ENCODE measurements around the gene HOXB6. TPM values are rescaled to one million over a fixed set of nuclear protein-coding genes. Genes with fewer than 3 reads are reported as not detected.

Gene HOXB6
- total and polyA plus RNA-seq, 4 donors = 5.3 to 7.5 (median 5.7) TPM

DNA sequence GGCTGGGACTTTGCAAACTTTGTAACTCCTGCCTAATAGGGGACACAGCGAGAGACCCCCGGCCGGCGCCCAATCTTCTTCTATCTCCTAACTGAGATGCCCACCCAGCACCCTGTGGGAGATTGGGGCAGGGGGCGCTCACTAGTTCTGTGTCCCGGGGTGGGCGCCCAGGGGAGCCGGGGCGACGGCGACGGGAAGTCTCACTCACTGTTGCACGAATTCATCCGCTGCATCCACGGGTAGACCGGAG lies 7.3 kb downstream of the HOXB6 start:
- no peak for ATAC-seq (ENCODE audit: insufficient read depth, low FRiP score)
- Histone ChIP-seq H3K27me3 (ENCODE audit: control insufficient read depth in 3 of 3, insufficient read depth in 3 of 3, low read length in 2 of 3) (peaks cover 6 to 83% (median 12%) of the 10 kb centered on the region in 3 donors), H3K9me3 (ENCODE audit: control insufficient read depth in 4 of 4, insufficient read depth in 3 of 4, low read length in 3 of 4) (no peaks in the 10 kb centered on the region), H3K36me3 (ENCODE audit: control insufficient read depth in 4 of 4, insufficient read depth in 4 of 4, low read length in 4 of 4) (peaks cover 0 to 9% (median 0%) of the 10 kb centered on the region in 4 donors), H3K9ac (ENCODE audit: insufficient read depth in 1 of 2, low read length in 2 of 2) (peak overlapping the region; percentile 68 to 82), H3K4me3 (peak overlapping the region; percentile 49), H3K27ac (ENCODE audit: low read depth in 1 of 2, low read length in 1 of 2) (peak overlapping the region in 1 of 2 donors; percentile 81), H3K4me1 (ENCODE audit: control insufficient read depth in 5 of 5, insufficient read depth in 5 of 5, low read length in 5 of 5) (peaks cover 0 to 40% (median 6%) of the 10 kb centered on the region in 5 donors)
- TF ChIP-seq, protein P1, sequence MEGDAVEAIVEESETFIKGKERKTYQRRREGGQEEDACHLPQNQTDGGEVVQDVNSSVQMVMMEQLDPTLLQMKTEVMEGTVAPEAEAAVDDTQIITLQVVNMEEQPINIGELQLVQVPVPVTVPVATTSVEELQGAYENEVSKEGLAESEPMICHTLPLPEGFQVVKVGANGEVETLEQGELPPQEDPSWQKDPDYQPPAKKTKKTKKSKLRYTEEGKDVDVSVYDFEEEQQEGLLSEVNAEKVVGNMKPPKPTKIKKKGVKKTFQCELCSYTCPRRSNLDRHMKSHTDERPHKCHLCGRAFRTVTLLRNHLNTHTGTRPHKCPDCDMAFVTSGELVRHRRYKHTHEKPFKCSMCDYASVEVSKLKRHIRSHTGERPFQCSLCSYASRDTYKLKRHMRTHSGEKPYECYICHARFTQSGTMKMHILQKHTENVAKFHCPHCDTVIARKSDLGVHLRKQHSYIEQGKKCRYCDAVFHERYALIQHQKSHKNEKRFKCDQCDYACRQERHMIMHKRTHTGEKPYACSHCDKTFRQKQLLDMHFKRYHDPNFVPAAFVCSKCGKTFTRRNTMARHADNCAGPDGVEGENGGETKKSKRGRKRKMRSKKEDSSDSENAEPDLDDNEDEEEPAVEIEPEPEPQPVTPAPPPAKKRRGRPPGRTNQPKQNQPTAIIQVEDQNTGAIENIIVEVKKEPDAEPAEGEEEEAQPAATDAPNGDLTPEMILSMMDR (IDR thresholded peaks at IDR 0.05; ENCODE audit: control extremely low read depth, extremely low read depth) = no peak
- DNase-seq = peak in 1 of 3 donors; percentile 33
- WGBS, 2 donors = 0 to 2% methylated on average over 16 of the region's 16 CpGs

DNA sequence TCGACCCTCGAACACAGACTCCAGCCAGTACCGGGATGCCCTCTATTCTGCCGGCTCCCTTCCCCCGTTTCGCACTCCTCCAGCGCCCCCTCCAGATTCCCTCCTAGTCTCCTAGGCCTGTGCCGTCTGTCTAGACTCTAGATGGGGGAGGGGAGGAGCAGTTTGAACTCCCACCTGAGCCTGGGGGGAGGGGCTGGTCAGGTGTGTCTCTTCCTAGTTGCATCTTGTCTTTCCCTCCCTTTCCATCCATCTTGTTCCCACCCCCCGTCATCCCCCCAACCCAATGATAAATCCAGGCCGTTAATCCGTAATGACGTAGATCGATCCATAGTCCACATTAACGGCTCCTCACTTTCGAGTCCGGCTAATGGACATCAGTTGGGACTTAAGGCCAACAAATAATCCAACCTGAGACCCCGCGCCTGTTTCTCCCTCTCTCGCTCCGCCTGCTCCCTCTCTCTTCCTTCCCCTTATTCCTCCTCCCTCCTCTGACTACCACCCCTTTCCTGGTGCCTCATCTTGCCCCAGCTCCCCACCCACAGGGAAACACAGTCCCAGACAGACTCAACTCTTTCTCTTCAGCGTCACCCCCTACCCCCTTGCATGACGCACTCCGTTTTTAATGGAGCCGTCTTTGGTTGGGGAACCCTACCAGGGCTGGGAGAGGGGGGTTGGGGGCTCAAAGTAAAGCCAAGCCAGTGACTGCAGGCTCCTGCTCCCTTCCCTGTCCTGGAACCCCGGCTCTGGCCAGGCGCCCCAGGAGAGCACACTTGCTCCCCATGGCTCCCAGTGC lies 7.9 kb downstream of the HOXB6 start:
- H3K9ac ChIP-seq (ENCODE audit: insufficient read depth in 1 of 2, low read length in 2 of 2) = peak overlapping the region; percentile 68 to 72
- H3K4me1 ChIP-seq (ENCODE audit: control insufficient read depth in 5 of 5, insufficient read depth in 5 of 5, low read length in 5 of 5) = peaks cover 0 to 40% (median 6%) of the 10 kb centered on the region in 5 donors
- WGBS, 2 donors = 3 to 7% methylated on average over 25 to 26 of the region's 26 CpGs
- H3K9me3 ChIP-seq (ENCODE audit: control insufficient read depth in 4 of 4, insufficient read depth in 3 of 4, low read length in 3 of 4) = no peaks in the 10 kb centered on the region
- TF ChIP-seq, protein P1 (IDR thresholded peaks at IDR 0.05; ENCODE audit: control extremely low read depth, extremely low read depth) = no peak
- no peak for ATAC-seq (ENCODE audit: insufficient read depth, low FRiP score)
- H3K27me3 ChIP-seq (ENCODE audit: control insufficient read depth in 3 of 3, insufficient read depth in 3 of 3, low read length in 2 of 3) = peaks cover 6 to 82% (median 10%) of the 10 kb centered on the region in 3 donors
- DNase-seq = peak; percentile 65 to 79 (median 69)
- H3K27ac ChIP-seq (ENCODE audit: low read depth in 1 of 2, low read length in 1 of 2) = peak overlapping the region in 1 of 2 donors; percentile 81
- peak overlapping the region; percentile 22 for H3K4me3 ChIP-seq
- H3K36me3 ChIP-seq (ENCODE audit: control insufficient read depth in 4 of 4, insufficient read depth in 4 of 4, low read length in 4 of 4) = peaks cover 0 to 9% (median 0%) of the 10 kb centered on the region in 4 donors

DNA sequence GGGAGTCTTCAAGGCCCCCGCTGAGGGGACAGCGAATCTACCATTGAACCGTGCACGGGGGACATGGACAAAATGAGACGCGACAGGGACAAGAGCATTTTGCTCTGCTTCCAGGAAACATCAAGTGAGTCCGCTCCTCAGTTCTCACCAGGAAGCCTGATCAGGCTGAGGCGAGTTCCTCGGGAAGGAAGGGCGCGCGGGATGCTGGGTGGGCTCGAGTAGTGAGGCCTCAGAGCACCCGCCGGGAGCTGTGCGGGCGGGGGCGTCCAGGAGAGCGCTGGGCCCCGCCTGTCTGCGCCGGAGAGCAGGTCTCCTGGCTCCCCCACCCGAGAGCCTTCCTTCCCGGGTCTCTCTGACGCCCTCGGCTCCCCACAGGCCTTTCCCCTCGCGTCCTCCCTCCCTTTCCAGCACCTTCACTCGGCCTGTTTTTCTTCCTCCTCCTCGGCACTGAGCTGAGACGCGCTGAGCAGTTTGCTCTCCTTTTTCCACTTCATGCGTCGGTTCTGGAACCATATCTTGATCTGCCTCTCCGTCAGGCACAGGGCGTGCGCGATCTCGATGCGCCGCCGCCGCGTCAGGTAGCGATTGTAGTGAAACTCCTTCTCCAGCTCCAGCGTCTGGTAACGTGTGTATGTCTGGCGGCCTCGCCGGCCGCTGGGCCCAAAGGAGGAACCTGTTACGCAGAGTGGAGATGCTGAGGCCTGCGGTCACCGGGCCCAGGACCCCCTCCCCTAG lies 8.6 kb downstream of the HOXB6 start:
- H3K9me3 ChIP-seq (ENCODE audit: control insufficient read depth in 4 of 4, insufficient read depth in 3 of 4, low read length in 3 of 4) = no peaks in the 10 kb centered on the region
- peak; percentile 40 to 65 (median 62) for DNase-seq
- 12 to 14% methylated on average over 51 to 54 of the region's 54 CpGs for WGBS, 2 donors
- peaks cover 0 to 12% (median 2%) of the 10 kb centered on the region in 4 donors for H3K36me3 ChIP-seq (ENCODE audit: control insufficient read depth in 4 of 4, insufficient read depth in 4 of 4, low read length in 4 of 4)
- peak overlapping the region; percentile 22 for H3K4me3 ChIP-seq
- H3K9ac ChIP-seq (ENCODE audit: insufficient read depth in 1 of 2, low read length in 2 of 2) = peak overlapping the region; percentile 25 to 72
- TF ChIP-seq, protein P1 (IDR thresholded peaks at IDR 0.05; ENCODE audit: control extremely low read depth, extremely low read depth) = no peak
- H3K27me3 ChIP-seq (ENCODE audit: control insufficient read depth in 3 of 3, insufficient read depth in 3 of 3, low read length in 2 of 3) = peaks cover 4 to 81% (median 8%) of the 10 kb centered on the region in 3 donors
- H3K27ac ChIP-seq (ENCODE audit: low read depth in 1 of 2, low read length in 1 of 2) = peak overlapping the region in 1 of 2 donors; percentile 26
- no peak for ATAC-seq (ENCODE audit: insufficient read depth, low FRiP score)
- peaks cover 0 to 45% (median 6%) of the 10 kb centered on the region in 5 donors for H3K4me1 ChIP-seq (ENCODE audit: control insufficient read depth in 5 of 5, insufficient read depth in 5 of 5, low read length in 5 of 5)
